ENCODE results near the gene QRICH2.

DNA sequence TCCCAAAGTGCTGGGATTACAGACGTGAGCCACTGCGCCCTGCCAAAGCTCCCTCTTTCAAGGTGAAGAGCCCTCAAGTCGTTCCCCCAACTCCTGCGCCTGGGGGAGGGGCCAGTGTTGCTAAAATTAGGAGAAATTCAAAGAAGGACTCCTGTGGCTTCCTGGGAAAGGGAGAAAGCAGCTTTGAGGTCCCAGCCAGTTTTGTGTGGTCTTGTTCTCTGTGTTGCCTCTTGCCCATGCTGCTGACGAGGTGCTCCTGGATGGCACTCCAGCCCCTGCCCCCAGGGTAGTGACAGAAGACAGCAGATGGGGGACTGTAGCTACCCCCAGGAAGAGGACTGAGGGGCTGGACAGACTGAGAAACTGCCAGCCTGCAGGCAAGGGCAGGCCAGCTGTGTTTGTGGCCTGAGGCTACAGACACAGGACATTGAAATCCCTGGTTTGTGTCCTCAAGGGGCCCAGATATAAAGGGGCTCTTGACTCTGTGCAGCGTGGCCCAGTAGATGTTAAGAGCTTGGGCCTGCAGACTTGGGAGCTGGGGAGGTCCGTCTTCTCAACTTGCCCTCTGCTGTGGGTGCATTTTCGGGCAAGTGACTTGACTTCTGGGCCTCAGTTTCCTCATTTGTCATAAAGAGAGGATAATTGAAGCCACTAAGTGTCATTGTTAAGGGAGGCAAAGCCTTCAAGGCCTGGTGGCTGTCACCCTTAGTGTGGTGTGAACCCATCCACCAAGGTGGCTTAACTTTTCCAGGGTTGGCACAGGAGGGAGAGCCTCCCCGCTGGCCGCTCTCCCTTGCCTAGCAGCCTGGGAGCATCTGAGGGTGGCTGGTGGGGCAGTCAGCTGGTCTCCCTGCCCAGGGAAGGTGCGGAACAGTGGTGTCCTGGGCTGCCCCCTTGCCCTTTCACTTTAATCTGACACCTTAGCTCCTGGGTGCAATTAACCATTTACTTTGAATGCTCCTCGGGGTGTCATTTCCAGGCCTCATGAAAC lies 38.8 kb downstream of the QRICH2 start:
- TF ChIP-seq, protein P1, sequence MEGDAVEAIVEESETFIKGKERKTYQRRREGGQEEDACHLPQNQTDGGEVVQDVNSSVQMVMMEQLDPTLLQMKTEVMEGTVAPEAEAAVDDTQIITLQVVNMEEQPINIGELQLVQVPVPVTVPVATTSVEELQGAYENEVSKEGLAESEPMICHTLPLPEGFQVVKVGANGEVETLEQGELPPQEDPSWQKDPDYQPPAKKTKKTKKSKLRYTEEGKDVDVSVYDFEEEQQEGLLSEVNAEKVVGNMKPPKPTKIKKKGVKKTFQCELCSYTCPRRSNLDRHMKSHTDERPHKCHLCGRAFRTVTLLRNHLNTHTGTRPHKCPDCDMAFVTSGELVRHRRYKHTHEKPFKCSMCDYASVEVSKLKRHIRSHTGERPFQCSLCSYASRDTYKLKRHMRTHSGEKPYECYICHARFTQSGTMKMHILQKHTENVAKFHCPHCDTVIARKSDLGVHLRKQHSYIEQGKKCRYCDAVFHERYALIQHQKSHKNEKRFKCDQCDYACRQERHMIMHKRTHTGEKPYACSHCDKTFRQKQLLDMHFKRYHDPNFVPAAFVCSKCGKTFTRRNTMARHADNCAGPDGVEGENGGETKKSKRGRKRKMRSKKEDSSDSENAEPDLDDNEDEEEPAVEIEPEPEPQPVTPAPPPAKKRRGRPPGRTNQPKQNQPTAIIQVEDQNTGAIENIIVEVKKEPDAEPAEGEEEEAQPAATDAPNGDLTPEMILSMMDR (IDR thresholded peaks at IDR 0.05; ENCODE audit: insufficient read depth, low read depth, low read length): no peak
- no peak for TF ChIP-seq EZH2 (IDR thresholded peaks at IDR 0.05; ENCODE audit: insufficient read depth, low read length)

Data from astrocyte (in vitro differentiated cells and primary cell).